D721Med (cell line): ENCODE data around the gene TREML4.
"Not testable (repeated sequence)": the region's sequence is repeated elsewhere in the genome, so short reads cannot be mapped to it uniquely, and the experiment has no call there.

Experiments
- DNase-seq: peaks from one replicate; pipeline ENCODE4 v3.0.0; 2011; ENCODE audit warnings: low spot score; ENCODE audit not compliant: insufficient read length
- FAIRE-seq: peaks from 2 replicates; lab custom pipeline; 2011; peaks lifted over from hg19 to GRCh38; lab: Jason Lieb, UNC
- CTCF ChIP-seq: IDR thresholded peaks from 2 replicates; pipeline ENCODE4 v1.5.1; 2012; ENCODE audit warnings: mild to moderate bottlenecking, control low read depth; ENCODE audit not compliant: insufficient read depth; ENCODE audit errors: missing control alignments

The TREML4 gene

GRCh38 chr6:41187924-41188886 is 39.9 kb upstream of the TREML4 start:
- DNase-seq (no peak), FAIRE-seq (no peak)
- TF ChIP-seq CTCF = no peak

DNA sequence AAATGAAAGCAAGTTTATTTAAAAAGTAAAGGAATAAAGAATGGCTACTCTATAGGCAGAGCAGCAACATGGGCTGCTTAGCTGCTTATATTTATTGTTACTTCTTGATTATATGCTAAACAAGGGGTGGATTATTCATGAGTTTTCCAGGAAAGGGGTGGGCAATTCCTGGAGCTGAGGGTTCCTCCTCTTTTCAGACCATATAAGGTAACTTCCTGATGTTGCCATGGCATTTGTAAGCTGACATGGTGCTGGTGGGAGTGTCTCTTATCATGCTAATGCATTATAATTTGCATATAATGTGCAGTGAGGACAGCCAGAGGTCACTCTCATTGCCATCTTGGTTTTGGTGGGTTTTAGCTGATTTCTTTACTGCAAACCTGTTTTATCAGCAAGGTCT is 39.1 kb upstream of the TREML4 start:
- DNase-seq, FAIRE-seq: not testable (repeated sequence)

GRCh38 chr6:41189967-41190366 is 38.2 kb upstream of the TREML4 start:
- DNase-seq = no peak
- no peak for TF ChIP-seq CTCF
- no peak for FAIRE-seq

DNA sequence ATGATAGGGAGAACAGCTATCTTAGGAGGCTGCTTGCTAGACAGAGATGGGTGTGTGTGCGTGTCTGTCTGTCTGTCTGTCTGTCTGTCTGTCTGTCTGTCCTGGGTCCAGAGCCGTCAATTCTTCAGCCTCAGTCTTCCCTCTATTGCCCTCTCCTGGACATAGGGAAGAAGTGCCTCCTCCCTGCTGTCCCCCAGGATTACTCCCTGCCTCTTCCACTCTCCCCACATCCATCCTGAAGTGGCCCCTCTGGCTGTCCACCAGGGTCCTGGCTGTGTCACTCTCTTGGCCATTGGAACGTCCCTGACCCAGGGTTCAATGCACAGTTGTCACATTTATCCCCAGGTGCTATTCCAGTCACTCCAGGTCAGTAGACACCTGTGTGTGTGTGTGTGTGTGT is 37.4 kb upstream of the TREML4 start:
- no peak for DNase-seq
- no peak for TF ChIP-seq CTCF
- no peak for FAIRE-seq

DNA sequence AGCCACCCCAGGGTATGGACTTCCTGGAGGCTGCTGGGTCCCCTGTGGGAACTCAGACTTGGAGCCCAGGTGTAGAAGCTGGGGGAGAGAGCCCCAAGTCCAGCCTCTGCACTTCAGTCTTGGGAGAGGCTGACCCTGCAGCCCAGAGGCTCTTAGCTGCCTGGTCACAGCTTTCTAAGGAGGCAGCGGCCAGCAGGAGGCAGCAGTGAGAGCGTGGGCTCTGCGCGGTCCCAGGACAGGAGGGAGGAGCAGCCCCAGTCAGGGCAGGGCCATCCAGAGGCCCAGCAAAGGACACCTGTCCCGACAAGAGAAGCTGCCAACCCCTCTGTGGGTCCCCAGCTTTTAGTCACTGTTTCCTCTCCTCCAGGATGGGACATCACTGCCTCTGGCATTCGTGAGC is 36.6 kb upstream of the TREML4 start:
- DNase-seq = no peak
- no peak for FAIRE-seq
- TF ChIP-seq CTCF = peak; percentile 26

DNA sequence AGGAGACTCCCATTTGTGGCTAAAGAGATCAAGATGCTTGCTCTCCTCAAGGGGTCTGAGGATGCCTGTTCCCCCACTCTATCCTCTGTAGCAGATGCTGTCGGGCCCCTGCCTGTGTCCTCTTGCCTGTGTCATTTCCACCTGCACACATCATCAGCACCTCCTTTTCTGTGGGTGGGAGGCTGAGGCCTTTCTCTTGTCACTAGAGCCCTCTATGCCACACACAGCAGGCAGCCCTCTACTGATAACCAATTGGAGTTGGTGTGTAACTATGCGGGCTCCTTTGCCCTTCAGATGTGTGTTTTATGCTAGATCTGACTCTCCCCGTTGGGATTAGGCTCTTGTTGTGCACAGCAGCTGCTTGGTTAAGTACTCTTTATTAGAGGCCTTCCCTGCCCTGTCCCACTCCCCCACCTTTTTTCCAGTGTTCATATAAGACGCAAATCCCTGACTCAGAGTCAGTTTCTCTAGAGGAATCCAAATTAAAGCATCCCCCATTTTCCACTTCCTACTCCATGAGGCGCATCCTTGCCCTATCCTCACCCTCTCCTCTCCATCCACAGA is 34.9 kb upstream of the TREML4 start:
- DNase-seq (no peak), FAIRE-seq (no peak)
- TF ChIP-seq CTCF = no peak

GRCh38 chr6:41193884-41194283 is 34.3 kb upstream of the TREML4 start:
- no peak for TF ChIP-seq CTCF
- DNase-seq = no peak
- FAIRE-seq = no peak
